Neural cell (in vitro differentiated cells): Measurements from ENCODE around the gene NRN1L.

Source experiments
- CTCF ChIP-seq: fragments of 450-650 bp; IDR thresholded peaks from 2 replicates; pipeline ENCODE4 v1.5.1; 2014; ENCODE audit warnings: antibody characterized with exemption, mild to moderate bottlenecking, moderate library complexity; ENCODE audit not compliant: poor library complexity, severe bottlenecking
- POLR2AphosphoS5 ChIP-seq: IDR thresholded peaks from 2 replicates; pipeline ENCODE4 v1.6.1; 2012
- REST ChIP-seq: IDR thresholded peaks from 2 replicates; pipeline ENCODE4 v1.6.1; 2012; ENCODE audit warnings: borderline replicate concordance

DNA sequence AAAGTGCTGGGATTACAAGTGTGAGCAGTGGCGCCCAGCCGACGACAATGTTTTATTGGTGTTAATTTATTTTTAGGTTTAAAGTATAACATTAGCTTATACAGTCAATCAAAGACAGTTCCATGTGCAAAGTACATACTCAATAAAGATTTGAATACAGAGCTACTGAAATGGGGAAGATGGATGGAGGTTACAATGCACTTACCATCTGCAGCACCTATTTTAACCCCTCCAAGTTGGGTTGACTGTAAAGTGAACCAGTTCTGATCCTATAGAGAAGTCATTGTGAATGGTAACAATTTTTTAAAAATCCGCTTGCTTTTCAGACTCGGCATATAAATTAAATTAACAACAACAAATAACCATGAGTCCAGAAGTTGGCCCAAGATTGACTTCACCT lies 7.7 kb downstream of the NRN1L start:
- TF ChIP-seq CTCF (no peak), REST (no peak), POLR2AphosphoS5 (no peak)
